GM18870 (cell line): ENCODE results near the gene HNRNPH2.

ENCODE experiments used
- ATAC-seq: cut with Tn5 transposase; IDR thresholded peaks from one replicate; pipeline ENCODE4 v1.9.1; 2021; ENCODE audit warnings: moderate library complexity; ENCODE audit not compliant: unreplicated experiment

Gene HNRNPH2

DNA sequence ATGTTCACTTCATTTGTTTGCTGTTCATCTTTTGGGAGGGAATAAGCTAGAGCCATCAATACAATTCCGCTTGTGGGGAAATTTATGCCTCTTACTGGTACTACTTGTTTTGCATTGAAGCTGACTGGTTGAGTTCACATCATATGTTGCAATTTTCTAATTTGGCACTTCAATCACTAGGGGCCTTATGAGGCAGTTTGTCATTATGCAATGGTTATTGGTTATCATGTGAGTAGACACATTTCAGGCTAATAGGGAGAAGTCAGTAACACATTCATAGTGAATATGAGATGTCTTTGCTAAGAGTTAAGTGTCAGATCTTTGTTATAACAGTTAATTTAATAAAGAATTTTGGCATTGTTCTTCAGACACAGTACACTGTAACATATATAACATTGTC lies 12.2 kb upstream of the HNRNPH2 start:
- no peak for ATAC-seq

- ATAC-seq = no peak
Measured at GRCh38 chrX:101397779-101398178, 10.2 kb upstream of the HNRNPH2 start.

GRCh38 chrX:101398694-101399093 lies 9.3 kb upstream of the HNRNPH2 start:
- no peak for ATAC-seq

DNA sequence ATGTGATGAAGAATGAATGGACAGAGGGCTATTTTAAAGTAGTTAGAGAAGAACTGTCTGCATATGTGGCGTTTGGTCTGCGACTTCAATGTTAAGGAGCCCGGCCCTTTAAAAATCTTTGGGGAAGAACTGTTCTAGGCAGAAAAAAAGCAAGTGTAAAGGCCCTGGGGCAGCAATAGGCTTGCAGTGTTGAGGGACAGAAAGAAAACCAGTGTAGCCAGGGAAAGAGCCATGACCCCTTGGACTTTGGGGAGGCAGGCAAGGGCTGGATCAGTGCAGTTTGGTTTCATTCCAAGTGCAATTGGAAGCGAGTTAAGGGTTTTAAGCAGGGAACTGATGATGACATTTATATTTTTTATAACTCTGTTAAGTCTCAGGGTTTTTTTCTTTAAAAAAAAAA lies 8.2 kb upstream of the HNRNPH2 start:
- no peak for ATAC-seq

GRCh38 chrX:101407167-101407747 lies 765 bp upstream of the HNRNPH2 start:
- no peak for ATAC-seq

DNA sequence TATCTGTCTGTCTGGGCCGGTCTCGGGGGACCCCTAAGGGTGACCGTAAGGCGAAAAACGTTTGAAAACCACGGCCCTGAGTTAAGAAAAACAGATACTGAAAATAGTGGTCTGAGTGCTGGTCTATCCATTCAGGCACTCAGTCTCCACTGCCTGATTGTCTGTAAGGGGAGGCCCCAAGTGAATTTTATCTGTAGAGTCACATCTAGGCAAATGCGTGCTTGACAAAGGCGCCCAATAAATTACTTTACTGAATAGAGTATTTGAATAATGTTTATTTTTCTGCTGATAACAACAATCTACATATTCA lies 465 bp downstream of the HNRNPH2 start:
- no peak for ATAC-seq

GRCh38 chrX:101409043-101409442 lies 1.0 kb downstream of the HNRNPH2 start:
- no peak for ATAC-seq

DNA sequence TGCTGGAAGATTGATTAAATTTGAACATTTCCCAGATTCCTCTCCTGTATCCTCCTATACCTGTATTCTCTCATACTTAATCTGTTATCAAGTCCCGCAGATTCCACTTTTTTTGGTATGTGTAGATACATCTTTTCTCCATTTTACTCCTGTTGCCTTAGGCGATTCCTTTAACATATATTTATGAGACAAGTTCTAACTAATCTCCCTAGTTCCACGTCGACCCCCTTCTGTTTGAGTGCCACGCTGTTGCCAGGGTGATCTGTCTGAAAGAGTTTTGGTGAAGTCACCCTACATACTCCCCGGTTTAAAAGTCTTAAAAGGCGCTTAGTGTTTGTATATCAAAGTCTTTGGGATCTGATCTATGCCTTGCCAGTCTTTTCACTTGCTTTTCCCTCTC lies 2.4 kb downstream of the HNRNPH2 start:
- no peak for ATAC-seq

DNA sequence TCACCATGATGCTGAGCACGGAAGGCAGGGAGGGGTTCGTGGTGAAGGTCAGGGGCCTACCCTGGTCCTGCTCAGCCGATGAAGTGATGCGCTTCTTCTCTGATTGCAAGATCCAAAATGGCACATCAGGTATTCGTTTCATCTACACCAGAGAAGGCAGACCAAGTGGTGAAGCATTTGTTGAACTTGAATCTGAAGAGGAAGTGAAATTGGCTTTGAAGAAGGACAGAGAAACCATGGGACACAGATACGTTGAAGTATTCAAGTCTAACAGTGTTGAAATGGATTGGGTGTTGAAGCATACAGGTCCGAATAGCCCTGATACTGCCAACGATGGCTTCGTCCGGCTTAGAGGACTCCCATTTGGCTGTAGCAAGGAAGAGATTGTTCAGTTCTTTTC lies 4.0 kb downstream of the HNRNPH2 start:
- ATAC-seq = no peak

DNA sequence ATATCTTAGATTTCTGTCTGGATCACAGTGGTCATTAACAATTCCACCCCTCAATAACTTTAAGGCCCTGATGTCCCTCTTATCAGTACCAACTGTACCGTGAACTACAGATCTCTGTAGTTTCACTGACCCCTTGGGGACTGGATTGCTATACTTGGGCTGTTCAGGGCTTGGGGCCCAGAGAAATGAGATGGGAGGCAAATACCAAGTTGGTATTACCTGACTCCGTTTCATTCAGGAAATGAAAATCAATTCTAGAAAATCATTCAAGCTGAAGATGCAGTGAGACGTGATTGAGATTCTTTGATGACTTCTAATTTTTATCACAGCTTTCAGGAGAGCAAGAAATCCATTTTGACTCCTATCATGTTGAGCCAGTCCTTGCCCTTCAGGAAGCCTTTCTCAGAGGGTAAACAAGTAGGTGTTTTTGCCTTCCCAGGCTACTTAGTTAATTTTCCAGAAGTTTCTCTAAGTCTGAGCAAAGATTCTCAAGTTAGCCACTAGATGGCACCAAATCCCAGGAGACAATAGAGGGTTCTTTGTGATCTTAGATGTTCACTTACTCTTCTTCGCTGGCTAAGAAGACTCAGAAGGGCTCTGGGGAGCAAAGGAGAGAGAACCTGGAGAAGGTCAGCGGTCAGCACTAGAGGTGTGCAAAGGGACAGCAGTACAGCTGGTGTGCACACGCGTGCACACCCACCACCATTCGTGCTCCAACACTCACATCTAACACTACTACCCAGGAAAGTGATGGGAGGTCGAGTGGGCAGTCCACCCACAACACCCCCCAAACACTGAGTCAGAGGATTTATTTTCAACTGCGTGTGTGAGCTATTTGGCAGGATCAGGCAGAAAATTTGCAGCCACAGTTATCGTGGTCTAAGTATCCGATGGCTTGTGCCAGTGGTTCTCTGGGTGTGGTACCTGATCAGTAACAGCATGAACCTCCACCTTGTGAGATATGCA lies 7.4 kb downstream of the HNRNPH2 start:
- ATAC-seq = peak; percentile 68

- no peak for ATAC-seq
Measured at GRCh38 chrX:101416691-101417090, 8.7 kb downstream of the HNRNPH2 start.

GRCh38 chrX:101417190-101417589 lies 9.2 kb downstream of the HNRNPH2 start:
- no peak for ATAC-seq

DNA sequence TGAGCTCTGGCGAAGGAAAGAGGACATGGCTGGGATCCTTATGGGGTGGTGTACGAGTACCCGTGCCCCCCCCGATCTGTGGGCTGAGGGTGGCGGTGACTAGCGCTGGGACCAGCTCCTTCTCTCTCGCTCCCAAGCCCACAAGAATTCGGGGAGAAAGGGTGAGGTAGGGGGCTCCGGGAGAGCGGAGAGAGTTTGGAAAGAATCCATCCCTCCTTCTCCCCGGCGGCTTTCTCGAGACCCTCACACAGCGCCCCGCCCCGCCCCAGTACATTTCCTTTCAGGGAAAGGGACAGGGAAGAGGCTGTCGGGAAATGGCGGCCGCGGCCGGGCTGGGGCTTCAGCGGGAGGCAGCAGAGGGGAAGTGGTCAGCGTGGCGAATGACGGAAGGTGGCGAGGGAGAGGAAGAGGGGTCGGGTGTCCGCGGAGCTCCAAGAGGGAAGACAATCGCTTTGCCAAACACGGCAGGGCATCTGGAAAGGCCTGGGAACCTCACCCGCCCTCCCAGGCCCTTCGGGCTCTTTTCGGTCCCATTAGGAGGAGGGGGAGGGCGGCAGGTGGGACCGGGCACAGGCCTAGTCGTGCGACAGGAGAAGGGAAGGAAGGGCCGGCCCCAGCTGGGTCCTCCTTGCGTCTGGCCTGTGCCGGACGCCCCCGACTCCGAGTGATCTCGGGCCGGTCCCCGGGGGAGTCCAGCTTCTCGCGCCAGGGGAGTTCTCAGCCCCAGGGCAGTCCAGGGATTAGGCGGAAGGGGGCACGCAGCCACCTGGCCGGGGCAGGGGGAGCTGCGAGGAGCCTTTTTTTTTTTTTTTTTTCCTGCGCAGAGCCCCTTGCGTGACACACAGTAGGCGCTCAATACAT lies 10.2 kb downstream of the HNRNPH2 start:
- ATAC-seq = no peak

GRCh38 chrX:101419489-101419888 lies 11.5 kb downstream of the HNRNPH2 start:
- no peak for ATAC-seq

GRCh38 chrX:101427954-101428353 lies 19.9 kb downstream of the HNRNPH2 start:
- no peak for ATAC-seq

- peak; percentile 54 for ATAC-seq
Measured at GRCh38 chrX:101429934-101430333, 21.9 kb downstream of the HNRNPH2 start.

GRCh38 chrX:101430457-101431078 lies 22.5 kb downstream of the HNRNPH2 start:
- ATAC-seq = peak; percentile 90

- ATAC-seq = no peak
Measured at GRCh38 chrX:101442085-101442484, 34.1 kb downstream of the HNRNPH2 start.

DNA sequence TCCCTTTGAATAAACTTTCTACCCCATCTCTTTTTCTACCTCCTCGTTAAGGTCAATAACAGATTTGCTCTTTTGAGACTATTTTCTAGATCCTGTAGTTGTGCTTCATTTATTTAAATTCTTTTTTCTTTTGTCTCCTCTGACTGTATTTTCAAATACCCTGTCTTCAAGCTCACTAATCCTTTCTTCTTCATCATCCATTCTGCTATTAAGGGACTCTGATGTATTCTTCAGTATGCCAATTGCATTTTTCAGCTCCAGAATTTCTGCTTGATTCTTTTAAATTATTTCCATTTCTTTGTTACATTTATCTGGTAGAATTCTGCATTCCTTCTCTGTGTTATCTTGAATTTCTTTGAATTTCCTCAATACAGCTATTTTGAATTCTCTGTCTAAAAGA lies 41.3 kb downstream of the HNRNPH2 start:
- ATAC-seq = no peak

- ATAC-seq = no peak
Measured at GRCh38 chrX:101450085-101450484, 42.1 kb downstream of the HNRNPH2 start.

DNA sequence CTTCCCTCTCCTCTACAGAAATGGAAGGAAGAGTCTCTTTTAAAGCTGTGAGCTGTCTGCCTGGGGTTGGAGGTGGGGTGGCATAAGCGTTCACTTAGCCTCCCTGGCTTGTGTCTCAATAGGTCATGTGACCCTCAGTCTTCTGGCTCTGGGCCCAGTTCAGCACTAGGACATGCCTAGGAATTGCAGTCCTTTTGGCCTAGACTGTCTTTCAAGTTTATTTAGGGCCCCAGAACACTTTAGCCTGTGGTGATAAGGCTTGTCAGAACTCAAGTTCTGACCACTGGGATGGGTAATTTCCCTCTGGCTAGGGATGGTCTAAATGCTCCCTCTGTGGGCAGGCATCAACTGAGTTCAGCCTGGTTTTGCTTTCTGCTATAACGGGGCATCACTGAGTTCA lies 42.9 kb downstream of the HNRNPH2 start:
- no peak for ATAC-seq
